Measurements from ENCODE around the gene MC3R. TPM values are rescaled to one million over a fixed set of nuclear protein-coding genes. Genes with fewer than 3 reads are reported as not detected.

The MC3R gene
- total RNA-seq, 4 donors from 2014 or later = not detected

GRCh38 chr20:56228021-56228420, 20.5 kb upstream of the MC3R start:
- Histone ChIP-seq H3K4me3 (no peak overlapping the region), H3K4me1 (no peaks in the 10 kb centered on the region), H3K27me3 (no peaks in the 10 kb centered on the region), H3K9me3 (no peaks in the 10 kb centered on the region), H3K27ac (no peak overlapping the region), H3K36me3 (no peaks in the 10 kb centered on the region)
- TF ChIP-seq CTCF (IDR thresholded peaks at IDR 0.05) = no peak
- no peak for TF ChIP-seq POLR2A (IDR thresholded peaks at IDR 0.05)
- no peak for DNase-seq
- intact Hi-C loops (cut with DNase I; ENCODE audit: low total_unique reads) = no loop called here

GRCh38 chr20:56229812-56230211, 18.7 kb upstream of the MC3R start:
- no peaks in the 10 kb centered on the region for H3K9me3 ChIP-seq
- no peak overlapping the region for H3K4me3 ChIP-seq
- H3K4me1 ChIP-seq = no peaks in the 10 kb centered on the region
- H3K27ac ChIP-seq = no peak overlapping the region
- no peaks in the 10 kb centered on the region for H3K36me3 ChIP-seq
- DNase-seq = no peak
- intact Hi-C loops (cut with DNase I; ENCODE audit: low total_unique reads) = no loop called here
- no peaks in the 10 kb centered on the region for H3K27me3 ChIP-seq
- TF ChIP-seq POLR2A (IDR thresholded peaks at IDR 0.05) (no peak), CTCF (IDR thresholded peaks at IDR 0.05) (no peak)

GRCh38 chr20:56234110-56234509, 14.4 kb upstream of the MC3R start:
- intact Hi-C loops (cut with DNase I; ENCODE audit: low total_unique reads) = no loop called here

GRCh38 chr20:56237335-56237734, 11.2 kb upstream of the MC3R start:
- no peaks in the 10 kb centered on the region for H3K27me3 ChIP-seq
- no peaks in the 10 kb centered on the region for H3K9me3 ChIP-seq
- no peaks in the 10 kb centered on the region for H3K36me3 ChIP-seq
- DNase-seq = no peak
- H3K27ac ChIP-seq = no peak overlapping the region
- intact Hi-C loops (cut with DNase I; ENCODE audit: low total_unique reads) = no loop called here
- TF ChIP-seq CTCF (IDR thresholded peaks at IDR 0.05) (no peak), POLR2A (IDR thresholded peaks at IDR 0.05) (no peak)
- no peak overlapping the region for H3K4me3 ChIP-seq
- no peaks in the 10 kb centered on the region for H3K4me1 ChIP-seq

More at GRCh38 chr20:56234110-56234509, 14.4 kb upstream of the MC3R start:
- no peak overlapping the region for H3K27ac ChIP-seq
- H3K4me1 ChIP-seq = no peaks in the 10 kb centered on the region
- no peaks in the 10 kb centered on the region for H3K9me3 ChIP-seq
- no peak for DNase-seq
- H3K36me3 ChIP-seq = no peaks in the 10 kb centered on the region
- TF ChIP-seq POLR2A (IDR thresholded peaks at IDR 0.05) (no peak), CTCF (IDR thresholded peaks at IDR 0.05) (no peak)
- H3K4me3 ChIP-seq = no peak overlapping the region
- H3K27me3 ChIP-seq = no peaks in the 10 kb centered on the region

- Histone ChIP-seq H3K4me3 (no peak overlapping the region), H3K4me1 (no peaks in the 10 kb centered on the region), H3K27ac (no peak overlapping the region), H3K9me3 (no peaks in the 10 kb centered on the region), H3K36me3 (no peaks in the 10 kb centered on the region), H3K27me3 (no peaks in the 10 kb centered on the region)
- no peak for TF ChIP-seq POLR2A (IDR thresholded peaks at IDR 0.05)
- no peak for TF ChIP-seq CTCF (IDR thresholded peaks at IDR 0.05)
- no peak for DNase-seq
- intact Hi-C loops (cut with DNase I; ENCODE audit: low total_unique reads) = no loop called here
These were observed 4.3 kb upstream of the MC3R start for GRCh38 chr20:56244259-56244658.
